ENCODE data around the gene INTS6.

Gene INTS6

DNA sequence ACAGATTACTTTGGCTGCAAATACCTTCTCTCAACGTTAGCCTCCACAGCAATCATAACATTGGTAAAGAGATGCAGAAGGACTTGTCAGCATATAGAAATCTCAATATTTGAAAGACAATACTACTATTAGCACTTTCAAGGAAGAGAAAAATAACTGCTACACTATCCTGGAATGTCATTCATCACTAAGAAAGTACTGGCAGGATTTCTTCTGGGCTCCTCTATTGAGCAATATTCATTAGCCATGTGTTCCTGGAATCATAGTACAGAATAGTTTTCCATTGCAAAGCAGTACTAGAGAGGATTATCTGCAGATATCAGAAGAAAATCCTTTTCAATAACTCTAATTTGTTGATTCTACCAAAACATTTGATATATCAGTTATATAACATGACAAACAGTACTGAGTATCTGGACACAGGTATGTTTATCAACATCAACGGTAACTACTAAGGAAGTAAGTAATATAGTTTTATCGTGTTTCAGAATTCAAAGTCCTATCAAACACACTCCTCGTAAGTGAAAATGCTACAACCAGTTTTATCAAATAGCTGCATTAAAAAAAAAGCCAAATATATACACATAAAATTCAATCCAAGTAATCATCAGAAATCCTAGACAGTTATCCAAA, 27.3 kb downstream of the INTS6 start:
- Histone ChIP-seq H3K27me3 (replicated peaks) (no peaks in the 10 kb centered on the region), H3K36me3 (replicated peaks) (peaks cover 33% of the 10 kb centered on the region), H3K4me3 (ENCODE audit: low read depth, low read length) (no peak overlapping the region), H3K27ac (no peak overlapping the region)
- TF ChIP-seq CTCF (IDR thresholded peaks at IDR 0.05; ENCODE audit: low read depth, low read length, missing control alignments): no peak
- no peak for DNase-seq
- in situ Hi-C loops (cut with HindIII; ENCODE audit: low pct_ligation_motif_present, low sequenced_read_pairs): no loop called here

GRCh38 chr13:51423766-51424165, 29.1 kb downstream of the INTS6 start:
- H3K27me3 ChIP-seq (replicated peaks): no peaks in the 10 kb centered on the region
- DNase-seq: no peak

GRCh38 chr13:51422484-51422883, 30.4 kb downstream of the INTS6 start:
- no peak overlapping the region for H3K4me3 ChIP-seq (ENCODE audit: low read depth, low read length)
- no peak for DNase-seq
- no peak for TF ChIP-seq CTCF (IDR thresholded peaks at IDR 0.05; ENCODE audit: low read depth, low read length, missing control alignments)
- no peaks in the 10 kb centered on the region for H3K27me3 ChIP-seq (replicated peaks)
- H3K27ac ChIP-seq: no peak overlapping the region
- H3K36me3 ChIP-seq (replicated peaks): peaks cover 21% of the 10 kb centered on the region
- in situ Hi-C loops (cut with HindIII; ENCODE audit: low pct_ligation_motif_present, low sequenced_read_pairs): no loop called here

More at GRCh38 chr13:51423766-51424165, 29.1 kb downstream of the INTS6 start:
- peaks cover 22% of the 10 kb centered on the region for H3K36me3 ChIP-seq (replicated peaks)
- in situ Hi-C loops (cut with HindIII; ENCODE audit: low pct_ligation_motif_present, low sequenced_read_pairs): no loop called here
- no peak overlapping the region for H3K27ac ChIP-seq
- TF ChIP-seq CTCF (IDR thresholded peaks at IDR 0.05; ENCODE audit: low read depth, low read length, missing control alignments): no peak
- H3K4me3 ChIP-seq (ENCODE audit: low read depth, low read length): no peak overlapping the region

- H3K4me3 ChIP-seq (ENCODE audit: low read depth, low read length): no peak overlapping the region
- H3K36me3 ChIP-seq (replicated peaks): peaks cover 22% of the 10 kb centered on the region
- in situ Hi-C loops (cut with HindIII; ENCODE audit: low pct_ligation_motif_present, low sequenced_read_pairs): no loop called here
- TF ChIP-seq CTCF (IDR thresholded peaks at IDR 0.05; ENCODE audit: low read depth, low read length, missing control alignments): no peak
- no peaks in the 10 kb centered on the region for H3K27me3 ChIP-seq (replicated peaks)
- H3K27ac ChIP-seq: no peak overlapping the region
- DNase-seq: no peak
These were observed 31.9 kb downstream of the INTS6 start for GRCh38 chr13:51420681-51421490.

- in situ Hi-C loops (cut with HindIII; ENCODE audit: low pct_ligation_motif_present, low sequenced_read_pairs): no loop called here
- Histone ChIP-seq H3K27me3 (replicated peaks) (no peaks in the 10 kb centered on the region), H3K4me3 (ENCODE audit: low read depth, low read length) (no peak overlapping the region), H3K36me3 (replicated peaks) (peaks cover 20% of the 10 kb centered on the region), H3K27ac (no peak overlapping the region)
- no peak for DNase-seq
- TF ChIP-seq CTCF (IDR thresholded peaks at IDR 0.05; ENCODE audit: low read depth, low read length, missing control alignments): no peak
These were observed 33.7 kb downstream of the INTS6 start for GRCh38 chr13:51419001-51419636.

All from brain microvascular endothelial cell (primary cell).